HEK293 (cell line): ENCODE measurements around the gene DLG1.

Experiments used
- CTCF ChIA-PET: fragments of 350-600 bp; formaldehyde crosslinking; extraction: SDS; loops from one replicate; lab custom pipeline; 2021; ENCODE audit warnings: antibody characterized with exemption; lab: Yijun Ruan, JAX
- POLR2A ChIA-PET: fragments of 300-600 bp; formaldehyde crosslinking; extraction: SDS; loops from one replicate; lab custom pipeline; 2020; ENCODE audit warnings: antibody characterized with exemption, inconsistent platforms; lab: Yijun Ruan, JAX
- H3K27ac ChIP-seq: fragments of 200-500 bp; sonication (Bioruptor generic); 2 replicates; pipeline ENCODE4 v1.5.1; 2014; ENCODE audit warnings: low read depth, low read length, control low read depth, inconsistent platforms; ENCODE audit errors: extremely low read depth
- H3K36me3 ChIP-seq, 2 experiments: fragments of 200-500 bp in 1 of 2; sonication (Bioruptor generic) in 1 of 2; 1 replicate in 1 of 2; 2 replicates in 1 of 2; pipeline ENCODE4 v1.5.1; 2014 to 2017; ENCODE audit warnings: inconsistent platforms in 2 of 2, low read length in 2 of 2; ENCODE audit not compliant: control insufficient read depth in 2 of 2, insufficient read depth in 1 of 2
- H3K4me1 ChIP-seq: fragments of 200-500 bp; sonication (Bioruptor generic); 2 replicates; pipeline ENCODE4 v1.5.1; 2014; ENCODE audit warnings: mild to moderate bottlenecking, low read length, inconsistent platforms; ENCODE audit not compliant: control insufficient read depth, insufficient read depth
- H3K4me3 ChIP-seq: 2 replicates; pipeline ENCODE4 v1.5.1; 2011; ENCODE audit warnings: low read depth, mild to moderate bottlenecking, control low read depth, low read length, moderate library complexity
- H3K9me3 ChIP-seq: fragments of 200-500 bp; sonication (Bioruptor generic); 2 replicates; pipeline ENCODE4 v1.5.1; 2014; ENCODE audit warnings: low read depth, low read length, inconsistent platforms; ENCODE audit not compliant: control insufficient read depth, insufficient read depth
- GLIS1 ChIP-seq: fragments of 450-650 bp; formaldehyde crosslinking; IDR thresholded peaks from 2 replicates; pipeline ENCODE4 v1.5.1; 2016; ENCODE audit warnings: missing biosample characterization, missing genetic modification characterization
- HOXA7 ChIP-seq: sonication (generic); formaldehyde crosslinking; IDR thresholded peaks from 2 replicates; pipeline ENCODE4 v1.8.1; 2022; ENCODE audit warnings: missing genetic modification reagents, borderline replicate concordance
- HOXD13 ChIP-seq: sonication (generic); formaldehyde crosslinking; IDR thresholded peaks from 2 replicates; pipeline ENCODE4 v1.8.0; 2022; ENCODE audit warnings: missing genetic modification reagents, borderline replicate concordance
- KLF8 ChIP-seq: fragments of 450-650 bp; formaldehyde crosslinking; IDR thresholded peaks from 2 replicates; pipeline ENCODE4 v1.5.1; 2016; ENCODE audit warnings: missing biosample characterization, missing genetic modification characterization
- OVOL3 ChIP-seq: fragments of 450-650 bp; formaldehyde crosslinking; IDR thresholded peaks from 2 replicates; pipeline ENCODE4 v1.5.1; 2016; ENCODE audit warnings: missing biosample characterization, missing genetic modification characterization
- SCRT2 ChIP-seq: fragments of 450-650 bp; formaldehyde crosslinking; IDR thresholded peaks from 2 replicates; pipeline ENCODE4 v1.5.1; 2016; ENCODE audit warnings: missing biosample characterization, missing genetic modification characterization
- YY2 ChIP-seq: fragments of 450-650 bp; formaldehyde crosslinking; IDR thresholded peaks from 2 replicates; pipeline ENCODE4 v1.5.1; 2016; ENCODE audit warnings: missing biosample characterization, missing genetic modification characterization
- ZBTB21 ChIP-seq: fragments of 450-650 bp; formaldehyde crosslinking; IDR thresholded peaks from 2 replicates; pipeline ENCODE4 v1.5.1; 2017; ENCODE audit warnings: missing biosample characterization, missing genetic modification characterization
- ZNF121 ChIP-seq: fragments of 450-650 bp; formaldehyde crosslinking; IDR thresholded peaks from 2 replicates; pipeline ENCODE4 v1.5.1; 2016; ENCODE audit warnings: missing biosample characterization, missing genetic modification characterization
- ZNF133 ChIP-seq: fragments of 450-650 bp; formaldehyde crosslinking; IDR thresholded peaks from 2 replicates; pipeline ENCODE4 v1.5.1; 2016; ENCODE audit warnings: missing biosample characterization, missing genetic modification characterization
- ZNF16 ChIP-seq: fragments of 450-650 bp; formaldehyde crosslinking; IDR thresholded peaks from 2 replicates; pipeline ENCODE4 v1.5.1; 2016; ENCODE audit warnings: low read depth, missing biosample characterization, missing genetic modification characterization
- ZNF19 ChIP-seq: fragments of 450-650 bp; formaldehyde crosslinking; IDR thresholded peaks from 2 replicates; pipeline ENCODE4; 2016; ENCODE audit warnings: missing biosample characterization, missing genetic modification characterization, low read depth
- ZNF214 ChIP-seq: fragments of 450-650 bp; formaldehyde crosslinking; IDR thresholded peaks from 2 replicates; pipeline ENCODE4 v1.5.1; 2017; ENCODE audit warnings: missing biosample characterization, mild to moderate bottlenecking, missing genetic modification characterization, borderline replicate concordance
- ZNF24 ChIP-seq: fragments of 450-650 bp; formaldehyde crosslinking; IDR thresholded peaks from 2 replicates; pipeline ENCODE4 v1.5.1; 2016; ENCODE audit warnings: missing biosample characterization, missing genetic modification characterization
- ZNF311 ChIP-seq: fragments of 450-650 bp; formaldehyde crosslinking; IDR thresholded peaks from 2 replicates; pipeline ENCODE4 v1.5.1; 2017; ENCODE audit warnings: missing biosample characterization, missing genetic modification characterization, borderline replicate concordance
- ZNF335 ChIP-seq: fragments of 450-650 bp; formaldehyde crosslinking; conservative IDR thresholded peaks from 2 replicates; pipeline ENCODE4 v1.5.1; 2016; ENCODE audit warnings: missing biosample characterization, missing genetic modification characterization
- ZNF354C ChIP-seq: fragments of 450-650 bp; formaldehyde crosslinking; IDR thresholded peaks from 2 replicates; pipeline ENCODE4 v1.5.1; 2016; ENCODE audit warnings: missing biosample characterization, missing genetic modification characterization, low read depth, borderline replicate concordance
- ZNF37A ChIP-seq: fragments of 450-650 bp; IDR thresholded peaks from 2 replicates; pipeline ENCODE4 v1.5.1; 2018; ENCODE audit warnings: missing biosample characterization, missing genetic modification characterization
- ZNF521 ChIP-seq: fragments of 450-650 bp; formaldehyde crosslinking; IDR thresholded peaks from 2 replicates; pipeline ENCODE4 v1.5.1; 2017; ENCODE audit warnings: missing biosample characterization, mild to moderate bottlenecking, missing genetic modification characterization
- ZNF768 ChIP-seq: fragments of 450-650 bp; formaldehyde crosslinking; IDR thresholded peaks from 2 replicates; pipeline ENCODE4 v1.5.1; 2018; ENCODE audit warnings: missing biosample characterization, mild to moderate bottlenecking, missing genetic modification characterization
- ZNF830 ChIP-seq: fragments of 450-650 bp; IDR thresholded peaks from 2 replicates; pipeline ENCODE4 v1.5.0; 2018; ENCODE audit warnings: missing biosample characterization, missing genetic modification characterization, low read depth, mild to moderate bottlenecking, moderate library complexity
- TF ChIP-seq, protein P1 (sequence below): fragments of 450-650 bp; formaldehyde crosslinking; IDR thresholded peaks from 2 replicates; pipeline ENCODE4 v1.5.1; 2017; ENCODE audit warnings: missing biosample characterization, missing genetic modification characterization
- TF ChIP-seq, protein P2 (sequence below): fragments of 450-650 bp; formaldehyde crosslinking; conservative IDR thresholded peaks from 2 replicates; pipeline ENCODE4 v1.5.1; 2016; ENCODE audit warnings: low read depth, missing biosample characterization, missing genetic modification characterization

Gene DLG1

DNA sequence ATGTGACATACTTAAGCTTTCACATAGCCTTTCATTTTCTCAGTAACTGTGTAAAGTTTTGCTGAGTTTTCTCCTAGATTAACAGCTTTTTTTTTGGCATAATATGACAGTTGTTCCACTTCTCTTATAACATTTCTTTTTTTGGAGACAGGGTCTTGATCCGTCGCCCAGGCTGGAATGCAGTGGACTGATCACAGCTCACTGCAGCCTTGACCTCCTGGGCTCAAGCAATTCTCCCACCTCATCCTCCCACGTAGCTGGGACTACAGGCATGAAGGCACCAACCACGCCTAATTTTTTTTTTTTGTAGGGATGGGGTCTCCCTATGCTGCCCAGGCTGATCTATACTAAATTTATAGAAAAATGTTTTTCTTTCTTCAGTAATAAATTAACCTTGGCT, 30.1 kb downstream of the DLG1 start (continued):
- TF ChIP-seq YY2 (tag by site-specific recombination), result no peak
- no peak for TF ChIP-seq ZNF311 (tag by site-specific recombination)
- TF ChIP-seq ZNF24 (tag by site-specific recombination), result no peak
- TF ChIP-seq ZNF133 (tag by site-specific recombination), result no peak
- no peak for TF ChIP-seq ZNF16
- TF ChIP-seq OVOL3 (tag by site-specific recombination), result no peak

DNA sequence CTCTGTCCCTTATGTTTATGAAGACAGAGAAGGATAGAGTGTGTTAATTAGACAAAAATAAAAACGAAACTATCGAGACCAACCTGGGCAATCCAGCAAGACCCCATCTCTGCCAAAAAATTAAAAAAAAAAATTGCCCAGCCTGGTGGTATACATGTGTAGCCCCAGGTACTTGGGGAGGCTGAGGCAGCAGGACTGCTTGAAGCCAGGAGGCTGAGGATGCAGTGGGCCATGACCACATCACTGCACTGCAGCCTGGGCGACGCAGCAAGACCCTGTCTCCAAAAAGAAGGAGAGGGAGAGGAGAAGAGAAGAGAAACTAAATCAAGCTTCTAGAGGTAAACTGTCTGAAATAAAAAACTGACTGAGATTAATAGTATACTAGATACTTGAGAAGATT, 32.1 kb downstream of the DLG1 start:
- H3K4me1 ChIP-seq, result no peaks in the 10 kb centered on the region; the same call in 1 of the 2 replicates
- no peaks in the 10 kb centered on the region for H3K9me3 ChIP-seq
- CTCF ChIA-PET, result interaction anchor here (5.4 kb wide), 1 partner anchor 9 kb away, joined by 40 read pairs; no protein-coding TSS in a partner anchor
- H3K36me3 ChIP-seq, result peaks cover 3 to 7% of the 10 kb centered on the region in 2 experiments; a peak in 2 of 3 replicates
- TF ChIP-seq ZNF121 (tag by site-specific recombination) (peak; percentile 90), ZNF354C (tag by site-specific recombination) (no peak)
- no peak overlapping the region for H3K4me3 ChIP-seq
- no peak overlapping the region for H3K27ac ChIP-seq
- POLR2A ChIA-PET, result no interaction called here

DNA sequence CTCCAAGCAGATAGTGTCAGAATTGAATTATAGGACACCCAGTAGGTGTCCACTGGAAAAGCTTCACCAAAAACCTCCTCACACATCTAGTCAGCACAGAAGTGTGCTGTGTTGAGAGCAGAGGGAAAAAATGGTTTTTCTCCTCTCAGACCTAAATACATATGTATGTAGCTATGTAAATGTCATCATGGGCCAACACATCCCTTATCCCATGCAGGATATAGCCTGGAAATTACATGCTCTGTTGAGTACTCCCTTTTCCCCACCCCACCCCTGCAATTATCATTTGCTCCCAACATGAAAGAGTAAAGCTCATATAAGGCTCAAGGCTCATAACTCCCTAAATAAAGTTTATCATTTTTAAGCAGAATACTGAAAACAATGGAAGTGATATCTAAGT, 35.7 kb downstream of the DLG1 start:
- peaks cover 3 to 7% of the 10 kb centered on the region in 2 experiments; a peak in 2 of 3 replicates for H3K36me3 ChIP-seq
- H3K27ac ChIP-seq, result no peak overlapping the region
- no peak overlapping the region for H3K4me3 ChIP-seq
- H3K4me1 ChIP-seq, result no peaks in the 10 kb centered on the region; the same call in 1 of the 2 replicates
- TF ChIP-seq, protein P1, sequence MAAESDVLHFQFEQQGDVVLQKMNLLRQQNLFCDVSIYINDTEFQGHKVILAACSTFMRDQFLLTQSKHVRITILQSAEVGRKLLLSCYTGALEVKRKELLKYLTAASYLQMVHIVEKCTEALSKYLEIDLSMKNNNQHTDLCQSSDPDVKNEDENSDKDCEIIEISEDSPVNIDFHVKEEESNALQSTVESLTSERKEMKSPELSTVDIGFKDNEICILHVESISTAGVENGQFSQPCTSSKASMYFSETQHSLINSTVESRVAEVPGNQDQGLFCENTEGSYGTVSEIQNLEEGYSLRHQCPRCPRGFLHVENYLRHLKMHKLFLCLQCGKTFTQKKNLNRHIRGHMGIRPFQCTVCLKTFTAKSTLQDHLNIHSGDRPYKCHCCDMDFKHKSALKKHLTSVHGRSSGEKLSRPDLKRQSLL (tag by site-specific recombination), result no peak
- TF ChIP-seq SCRT2 (no peak), ZNF19 (tag by site-specific recombination) (no peak), ZNF335 (no peak), ZNF768 (tag by site-specific recombination) (no peak), GLIS1 (tag by site-specific recombination) (no peak), ZNF133 (tag by site-specific recombination) (no peak), ZNF830 (no peak), HOXD13 (CRISPR knock-in tag) (no peak), HOXA7 (CRISPR knock-in tag) (no peak), ZNF214 (no peak), KLF8 (tag by site-specific recombination) (no peak), ZNF37A (tag by site-specific recombination) (no peak), ZBTB21 (tag by site-specific recombination) (no peak), ZNF521 (tag by site-specific recombination) (no peak)
- TF ChIP-seq, protein P2, sequence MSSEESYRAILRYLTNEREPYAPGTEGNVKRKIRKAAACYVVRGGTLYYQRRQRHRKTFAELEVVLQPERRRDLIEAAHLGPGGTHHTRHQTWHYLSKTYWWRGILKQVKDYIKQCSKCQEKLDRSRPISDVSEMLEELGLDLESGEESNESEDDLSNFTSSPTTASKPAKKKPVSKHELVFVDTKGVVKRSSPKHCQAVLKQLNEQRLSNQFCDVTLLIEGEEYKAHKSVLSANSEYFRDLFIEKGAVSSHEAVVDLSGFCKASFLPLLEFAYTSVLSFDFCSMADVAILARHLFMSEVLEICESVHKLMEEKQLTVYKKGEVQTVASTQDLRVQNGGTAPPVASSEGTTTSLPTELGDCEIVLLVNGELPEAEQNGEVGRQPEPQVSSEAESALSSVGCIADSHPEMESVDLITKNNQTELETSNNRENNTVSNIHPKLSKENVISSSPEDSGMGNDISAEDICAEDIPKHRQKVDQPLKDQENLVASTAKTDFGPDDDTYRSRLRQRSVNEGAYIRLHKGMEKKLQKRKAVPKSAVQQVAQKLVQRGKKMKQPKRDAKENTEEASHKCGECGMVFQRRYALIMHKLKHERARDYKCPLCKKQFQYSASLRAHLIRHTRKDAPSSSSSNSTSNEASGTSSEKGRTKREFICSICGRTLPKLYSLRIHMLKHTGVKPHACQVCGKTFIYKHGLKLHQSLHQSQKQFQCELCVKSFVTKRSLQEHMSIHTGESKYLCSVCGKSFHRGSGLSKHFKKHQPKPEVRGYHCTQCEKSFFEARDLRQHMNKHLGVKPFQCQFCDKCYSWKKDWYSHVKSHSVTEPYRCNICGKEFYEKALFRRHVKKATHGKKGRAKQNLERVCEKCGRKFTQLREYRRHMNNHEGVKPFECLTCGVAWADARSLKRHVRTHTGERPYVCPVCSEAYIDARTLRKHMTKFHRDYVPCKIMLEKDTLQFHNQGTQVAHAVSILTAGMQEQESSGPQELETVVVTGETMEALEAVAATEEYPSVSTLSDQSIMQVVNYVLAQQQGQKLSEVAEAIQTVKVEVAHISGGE (tag by site-specific recombination), result no peak
- ChIA-PET CTCF (interaction anchor here (0.6 kb wide), 2 partner anchors 191 to 515 kb away, joined by 3 read pairs; no protein-coding TSS in a partner anchor), POLR2A (no interaction called here)
- no peaks in the 10 kb centered on the region for H3K9me3 ChIP-seq
